Stimulated activated CD8-positive, alpha-beta memory T cell treated with anti-CD3 and anti-CD28 coated beads, Interleukin-15, amount 100 ng/mL, for 4 hours (primary cell): Measurements from ENCODE around the gene TSGA10IP.
A peak's percentile ranks its signal among the peaks of the same experiment; 100 is the strongest.

Experiments
- DNase-seq, 2 donors: peaks; one replicate each; pipeline ENCODE4 v3.0.0-alpha.2; 2020; ENCODE audit warnings: low read depth in 2 of 2

The TSGA10IP gene

GRCh38 chr11:65973439-65974110 is 28.3 kb downstream of the TSGA10IP start:
- no peak for DNase-seq

- no peak for DNase-seq
Observed at GRCh38 chr11:65975771-65976170, 30.5 kb downstream of the TSGA10IP start.

GRCh38 chr11:65976216-65977176 is 31.2 kb downstream of the TSGA10IP start:
- DNase-seq: no peak

GRCh38 chr11:65977621-65978390 is 32.5 kb downstream of the TSGA10IP start:
- no peak for DNase-seq

GRCh38 chr11:65978391-65979238 is 33.3 kb downstream of the TSGA10IP start:
- DNase-seq: no peak

- no peak for DNase-seq
Observed at GRCh38 chr11:65979261-65979759, 34.0 kb downstream of the TSGA10IP start.

- no peak for DNase-seq
Observed at GRCh38 chr11:65981101-65981740, 35.9 kb downstream of the TSGA10IP start.

- no peak for DNase-seq
Observed at GRCh38 chr11:65981972-65982823, 36.9 kb downstream of the TSGA10IP start.

GRCh38 chr11:65982824-65983588 is 37.7 kb downstream of the TSGA10IP start:
- no peak for DNase-seq

- no peak for DNase-seq
Observed at GRCh38 chr11:65983589-65983987, 38.3 kb downstream of the TSGA10IP start.

- no peak for DNase-seq
Observed at GRCh38 chr11:65987336-65987735, 42.1 kb downstream of the TSGA10IP start.

- peak; percentile 65 to 85 for DNase-seq
Observed at GRCh38 chr11:65988791-65989592, 43.7 kb downstream of the TSGA10IP start.

- DNase-seq: no peak
Observed at GRCh38 chr11:65992056-65992455, 46.8 kb downstream of the TSGA10IP start.

- DNase-seq: no peak
Observed at GRCh38 chr11:65997286-65997685, 52.0 kb downstream of the TSGA10IP start.

GRCh38 chr11:66001942-66002647 is 56.8 kb downstream of the TSGA10IP start, which contains the start of the genes BANF1 and EIF1AD:
Gene BANF1, plus strand, starts transcription at chr11:66002503. Its CDS starts 748 bp downstream, at chr11:66003251.
Gene EIF1AD, minus strand, starts transcription at chr11:66002157. Its CDS starts 1,768 bp downstream, at chr11:66000389.
- DNase-seq: peak; percentile 83 to 87

- peak in 1 of 2 donors; percentile 69 for DNase-seq
Observed at GRCh38 chr11:66002648-66003225, 57.5 kb downstream of the TSGA10IP start.

GRCh38 chr11:66003291-66003690 is 58.0 kb downstream of the TSGA10IP start:
- DNase-seq: no peak
